SKM-1 treated with dmso at 0.1 percent for 144 hours (cell line): ENCODE data around the gene WFIKKN1.

Source experiments
- DNase-seq: peaks from one replicate; lab custom pipeline; 2025; ENCODE audit not compliant: unreplicated experiment; lab: John Stamatoyannopoulos, UW

WFIKKN1 gene

GRCh38 chr16:682493-683395 lies 52.0 kb downstream of the WFIKKN1 start:
- no peak for DNase-seq

- no peak for DNase-seq
Observed at GRCh38 chr16:683396-684070, 52.7 kb downstream of the WFIKKN1 start.
